K562 (cell line): ENCODE data around the gene MT1X. TPM values are rescaled to one million over a fixed set of nuclear protein-coding genes. Genes with fewer than 3 reads are reported as not detected.

Experiments used
- BCOR ChIP-seq: fragments of 450-650 bp; IDR thresholded peaks from 2 replicates; pipeline ENCODE4 v1.6.1; 2016
- GTF2E2 ChIP-seq: fragments of 200-800 bp; sonication (Bioruptor generic); IDR thresholded peaks from 2 replicates; pipeline ENCODE4 v1.6.1; 2016; ENCODE audit warnings: missing genetic modification characterization, missing compliant biosample characterization
- HCFC1 ChIP-seq: IDR thresholded peaks from 2 replicates; pipeline ENCODE4 v1.6.1; 2012; ENCODE audit warnings: low read depth, low read length, improper control_type of control experiment
- JUN ChIP-seq, 2 experiments: sonication (generic) in 1 of 2; formaldehyde crosslinking in 1 of 2; IDR thresholded peaks; 2 replicates each; pipeline versions ENCODE4 v1.6.1 to v1.8.0; 2012 to 2022; ENCODE audit warnings: borderline replicate concordance in 2 of 2, mild to moderate bottlenecking in 2 of 2, improper control_type of control experiment in 1 of 2, low read depth in 1 of 2, low read length in 1 of 2, missing genetic modification reagents in 1 of 2
- KAT8 ChIP-seq: fragments of 450-650 bp; IDR thresholded peaks from 2 replicates; pipeline ENCODE4 v1.6.1; 2016; ENCODE audit warnings: low read depth, mild to moderate bottlenecking
- L3MBTL2 ChIP-seq: fragments of 450-650 bp; IDR thresholded peaks from 2 replicates; pipeline ENCODE4 v1.6.1; 2016; ENCODE audit warnings: mild to moderate bottlenecking, moderate library complexity
- MITF ChIP-seq: IDR thresholded peaks from 2 replicates; pipeline ENCODE4 v1.6.1; 2014; ENCODE audit warnings: antibody characterized with exemption
- NFE2L1 ChIP-seq: fragments of 450-650 bp; IDR thresholded peaks from 2 replicates; pipeline ENCODE4 v1.6.1; 2016; ENCODE audit warnings: missing genetic modification characterization, low read depth, mild to moderate bottlenecking, missing compliant biosample characterization, moderate library complexity, borderline replicate concordance
- PCBP1 ChIP-seq: fragments of 200-400 bp; formaldehyde crosslinking; IDR thresholded peaks from 2 replicates; pipeline ENCODE4 v1.6.1; 2018; ENCODE audit warnings: mild to moderate bottlenecking, low read depth, low read length; ENCODE audit not compliant: poor library complexity, severe bottlenecking
- POLR2A ChIP-seq: fragments of 450-650 bp; conservative IDR thresholded peaks from 2 replicates; pipeline ENCODE4 v1.6.1; 2016
- POLR2G ChIP-seq: fragments of 200-400 bp; formaldehyde crosslinking; IDR thresholded peaks from 2 replicates; pipeline ENCODE4 v1.6.1; 2017; ENCODE audit warnings: low read depth, mild to moderate bottlenecking, antibody characterized with exemption, low read length, moderate library complexity
- RAD21 ChIP-seq, 2 experiments: fragments of 250-450 bp in 1 of 2; fragments of 450-650 bp in 1 of 2; sonication (Bioruptor Pico) in 1 of 2; formaldehyde crosslinking in 1 of 2; IDR thresholded peaks in 1 of 2; conservative IDR thresholded peaks in 1 of 2; 2 replicates each; pipeline versions ENCODE4 v1.4.0 to v1.8.0; 2020 to 2022; ENCODE audit warnings: mild to moderate bottlenecking in 2 of 2, moderate library complexity in 1 of 2
- RBBP5 ChIP-seq: fragments of 200-600 bp; sonication (generic); IDR thresholded peaks from 2 replicates; pipeline ENCODE4 v1.6.1; 2012; ENCODE audit warnings: borderline replicate concordance, mild to moderate bottlenecking, low read length, control low read depth, inconsistent platforms; ENCODE audit not compliant: insufficient read depth, poor library complexity, severe bottlenecking
- RBM25 ChIP-seq: fragments of 200-400 bp; formaldehyde crosslinking; IDR thresholded peaks from 2 replicates; pipeline ENCODE4 v1.6.1; 2018; ENCODE audit warnings: low read length, low read depth, moderate library complexity; ENCODE audit not compliant: severe bottlenecking
- RNF2 ChIP-seq: sonication (generic); IDR thresholded peaks from 2 replicates; pipeline ENCODE4 v1.6.1; 2016
- SIN3A ChIP-seq, 2 experiments: fragments of 150-350 bp in 1 of 2; IDR thresholded peaks; 2 replicates each; pipeline ENCODE4 v1.6.1; 2011 to 2016; ENCODE audit warnings: borderline replicate concordance in 2 of 2, low read depth in 2 of 2, low read length in 2 of 2, mild to moderate bottlenecking in 2 of 2, moderate library complexity in 2 of 2; ENCODE audit not compliant: control insufficient read depth in 1 of 2
- SMAD4 ChIP-seq: fragments of 250-450 bp; sonication (Bioruptor Pico); conservative IDR thresholded peaks from 2 replicates; pipeline ENCODE4 v1.8.0; 2021; ENCODE audit warnings: inconsistent platforms, mild to moderate bottlenecking, moderate library complexity
- SOX6 ChIP-seq: fragments of 450-650 bp; IDR thresholded peaks from 2 replicates; pipeline ENCODE4 v1.6.1; 2014; ENCODE audit warnings: mild to moderate bottlenecking
- TAF1 ChIP-seq: IDR thresholded peaks from 2 replicates; pipeline ENCODE4 v1.6.1; 2011; ENCODE audit warnings: mild to moderate bottlenecking, low read length, moderate library complexity; ENCODE audit not compliant: insufficient read depth, control insufficient read depth, severe bottlenecking; ENCODE audit errors: extremely low read depth
- ZNF124 ChIP-seq: sonication (generic); formaldehyde crosslinking; IDR thresholded peaks from 2 replicates; pipeline ENCODE4 v1.8.1; 2022; ENCODE audit warnings: missing genetic modification reagents
- ZNF174 ChIP-seq: fragments of 250-450 bp; sonication (Bioruptor Pico); IDR thresholded peaks from 2 replicates; pipeline ENCODE4 v1.4.0; 2020; ENCODE audit warnings: mild to moderate bottlenecking
- ZNF384 ChIP-seq: IDR thresholded peaks from 2 replicates; pipeline ENCODE4 v1.6.1; 2012; ENCODE audit warnings: low read depth, low read length, improper control_type of control experiment
- ZNF511 ChIP-seq: sonication (generic); formaldehyde crosslinking; IDR thresholded peaks from 2 replicates; pipeline ENCODE4 v1.8.0; 2022; ENCODE audit warnings: mild to moderate bottlenecking, missing genetic modification reagents
- polyA plus RNA-seq, 8 experiments: library from polyadenylated mRNA; depleted of rRNA in 4 of 8; stranded (reverse) in 5 of 8; unstranded in 3 of 8; fragments of >200 nt; fragmentation: Nextera tagmentation in 2 of 8; fragmentation: Illumina TruSeq in 1 of 8; extraction: Ambion mirVana in 2 of 8; extraction: Trizol in 1 of 8; gene quantifications; 2 replicates each; pipeline versions ENCODE4 v1.2.1 to v1.2.3, GENCODE V29; 2011 to 2014; ENCODE audit warnings: inconsistent platforms in 1 of 8, missing spikeins in 1 of 8
- total RNA-seq, 7 experiments: library from RNA; depleted of rRNA in 6 of 7; stranded (reverse); fragments of >200 nt in 6 of 7; fragmentation: Illumina TruSeq in 2 of 7; extraction: Trizol in 2 of 7; gene quantifications; 2 replicates each; pipeline versions ENCODE4 v1.2.1 to v1.2.3, GENCODE V29; 2011 to 2021; ENCODE audit warnings: low replicate concordance in 1 of 7
- TF ChIP-seq, protein P1 (sequence below): fragments of 450-650 bp; IDR thresholded peaks from 2 replicates; pipeline ENCODE4 v1.6.1; 2014; ENCODE audit warnings: low read depth, mild to moderate bottlenecking, moderate library complexity, borderline replicate concordance

The MT1X gene
- total and polyA plus RNA-seq, 9 of the 15 experiments (the other 6 are each of a cell fraction or from before 2014, with no cell fraction given) = 4.9 to 22.8 (median 8.7) TPM

GRCh38 chr16:56729735-56730662 is 47.7 kb downstream of the MT1X start, which contains the start of gene NUP93 (continued):
- TF ChIP-seq RAD21 (CRISPR knock-in tag; conservative IDR thresholded peaks at IDR 0.05 in 1 of 2, IDR thresholded peaks at IDR 0.05 in 1 of 2) = no peak
- peak; percentile 74 for TF ChIP-seq RBM25
- TF ChIP-seq POLR2G = peak; percentile 91
- peak; percentile 62 for TF ChIP-seq ZNF384
- no peak for TF ChIP-seq JUN (IDR thresholded peaks at IDR 0.05; ENCODE audit: borderline replicate concordance, low read depth, low read length)
- TF ChIP-seq JUN (CRISPR knock-in tag; IDR thresholded peaks at IDR 0.05; ENCODE audit: borderline replicate concordance) = no peak
- peak; percentile 19; the same call in 1 of the 2 replicates for TF ChIP-seq MITF
- peak; percentile 35; the same call in 1 of the 2 replicates for TF ChIP-seq ZNF511
- no peak for TF ChIP-seq NFE2L1 (tag)
- TF ChIP-seq ZNF124 (CRISPR knock-in tag) = peak; percentile 28; the same call in 1 of the 2 replicates
- peak; percentile 54; the same call in 1 of the 2 replicates for TF ChIP-seq SMAD4
- TF ChIP-seq RBBP5 = peak; percentile 97
- TF ChIP-seq PCBP1 = peak; percentile 69
- TF ChIP-seq, protein P1, sequence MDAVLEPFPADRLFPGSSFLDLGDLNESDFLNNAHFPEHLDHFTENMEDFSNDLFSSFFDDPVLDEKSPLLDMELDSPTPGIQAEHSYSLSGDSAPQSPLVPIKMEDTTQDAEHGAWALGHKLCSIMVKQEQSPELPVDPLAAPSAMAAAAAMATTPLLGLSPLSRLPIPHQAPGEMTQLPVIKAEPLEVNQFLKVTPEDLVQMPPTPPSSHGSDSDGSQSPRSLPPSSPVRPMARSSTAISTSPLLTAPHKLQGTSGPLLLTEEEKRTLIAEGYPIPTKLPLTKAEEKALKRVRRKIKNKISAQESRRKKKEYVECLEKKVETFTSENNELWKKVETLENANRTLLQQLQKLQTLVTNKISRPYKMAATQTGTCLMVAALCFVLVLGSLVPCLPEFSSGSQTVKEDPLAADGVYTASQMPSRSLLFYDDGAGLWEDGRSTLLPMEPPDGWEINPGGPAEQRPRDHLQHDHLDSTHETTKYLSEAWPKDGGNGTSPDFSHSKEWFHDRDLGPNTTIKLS = peak; percentile 37; the same call in 1 of the 2 replicates
- 0 out of 2 replicates have a peak, but pooled peaks have one; percentile 68 for TF ChIP-seq GTF2E2 (tag)
- peak; percentile 61 for TF ChIP-seq TAF1
- TF ChIP-seq KAT8 = no peak
- 0 out of 2 replicates have a peak, but pooled peaks have one; percentile 28 for TF ChIP-seq BCOR
- peak; percentile 73 for TF ChIP-seq HCFC1
- TF ChIP-seq SIN3A (IDR thresholded peaks at IDR 0.05; ENCODE audit: borderline replicate concordance in 2 of 2, control insufficient read depth in 1 of 2, low read depth in 2 of 2, low read length in 2 of 2) = peak in 1 of 2 experiments; percentile 89; a peak in 1 of 4 replicates
- no peak for TF ChIP-seq SOX6
- TF ChIP-seq ZNF174 (CRISPR knock-in tag) = no peak
- peak; percentile 74 for TF ChIP-seq L3MBTL2
- TF ChIP-seq RNF2 = no peak
- TF ChIP-seq POLR2A = peak; percentile 94
